Transverse colon (tissue), 4 donors: ENCODE results near the gene FIG4. TPM values are rescaled to one million over a fixed set of nuclear protein-coding genes. Genes with fewer than 3 reads are reported as not detected.
"Not testable (repeated sequence)": the region's sequence is repeated elsewhere in the genome, so short reads cannot be mapped to it uniquely, and the experiment has no call there.

ENCODE experiments used
- DNase-seq: peaks from one replicate; pipeline ENCODE4 v3.0.0-alpha.2; 2019
- H3K27ac ChIP-seq, 4 donors: fragments of 200-600 bp; sonication (generic); 2 replicates each; pipeline ENCODE4 v1.5.1; 2016 to 2018; ENCODE audit warnings: inconsistent platforms in 4 of 4
- H3K27me3 ChIP-seq: fragments of 200-600 bp; sonication (generic); 2 replicates; pipeline ENCODE4 v1.5.1; 2017; ENCODE audit warnings: inconsistent platforms
- H3K36me3 ChIP-seq, 4 donors: fragments of 200-600 bp; sonication (generic); 2 replicates each; pipeline ENCODE4 v1.5.1; 2017 to 2019; ENCODE audit warnings: inconsistent platforms in 4 of 4
- H3K4me1 ChIP-seq, 4 donors: fragments of 200-600 bp; sonication (generic); 2 replicates each; pipeline ENCODE4 v1.5.1; 2017 to 2020; ENCODE audit warnings: inconsistent platforms in 4 of 4
- H3K4me3 ChIP-seq, 4 donors: fragments of 200-600 bp; sonication (generic); 1 replicate in 1 of 4; 2 replicates in 3 of 4; pipeline versions ENCODE4 v1.5.1 to v1.6.1; 2017 to 2019; ENCODE audit warnings: inconsistent platforms in 4 of 4
- H3K9me3 ChIP-seq, 2 donors: fragments of 200-600 bp; sonication (generic); 2 replicates each; pipeline ENCODE4 v1.5.1; 2017 to 2019; ENCODE audit warnings: inconsistent platforms in 2 of 2
- CTCF ChIP-seq, 5 experiments: fragments of 200-600 bp in 3 of 5; fragments of 450-650 bp in 2 of 5; sonication (generic) in 3 of 5; IDR thresholded peaks; 1 replicate in 2 of 5; 2 replicates in 3 of 5; pipeline ENCODE4 v1.5.1; 2016 to 2017; ENCODE audit warnings: antibody characterized with exemption in 5 of 5, inconsistent platforms in 3 of 5, mild to moderate bottlenecking in 2 of 5, moderate library complexity in 1 of 5
- EP300 ChIP-seq: sonication (generic); formaldehyde crosslinking; IDR thresholded peaks from one replicate; pipeline ENCODE4 v1.6.1; 2017; ENCODE audit warnings: antibody characterized with exemption, low read depth
- POLR2A ChIP-seq: fragments of 450-650 bp; IDR thresholded peaks from one replicate; pipeline ENCODE4 v1.6.1; 2016; ENCODE audit warnings: antibody characterized with exemption, mild to moderate bottlenecking, moderate library complexity
- POLR2AphosphoS5 ChIP-seq, 3 donors: sonication (generic); formaldehyde crosslinking; IDR thresholded peaks; one replicate each; pipeline ENCODE4 v1.6.1; 2016; ENCODE audit warnings: antibody characterized with exemption in 3 of 3
- WGBS, 2 donors: methylation state at CpG; one replicate each; pipeline ENCODE4 v1.1.5; 2018; ENCODE audit warnings: low coverage in 1 of 2; 5-methylcytosine and 5-hydroxymethylcytosine counted together
- in situ Hi-C, 4 donors: fragments of 200-750 bp; cut with MboI; loops; one replicate each; pipeline versions ENCODE4 v1.15.0 to v1.15.1; 2017; ENCODE audit warnings: low sequenced_read_pairs in 3 of 4, low pct_ligation_motif_present in 1 of 4, low pct_unique_long_range_greater_than_20kb in 1 of 4
- intact Hi-C: fragments of 100-400 bp; cut with DNase I; formaldehyde crosslinking; loops from one replicate; pipeline ENCODE4 v1.15.1; 2023; ENCODE audit warnings: low total_unique reads
- total RNA-seq, 4 donors: library from RNA; depleted of rRNA; stranded (reverse); fragments of >200 nt; gene quantifications; one replicate each; pipeline ENCODE4 v1.1.0, GENCODE V29; 2016

FIG4 gene
- total RNA-seq, 4 donors from 2014 or later = 3.7 to 21.6 (median 15.2) TPM

DNA sequence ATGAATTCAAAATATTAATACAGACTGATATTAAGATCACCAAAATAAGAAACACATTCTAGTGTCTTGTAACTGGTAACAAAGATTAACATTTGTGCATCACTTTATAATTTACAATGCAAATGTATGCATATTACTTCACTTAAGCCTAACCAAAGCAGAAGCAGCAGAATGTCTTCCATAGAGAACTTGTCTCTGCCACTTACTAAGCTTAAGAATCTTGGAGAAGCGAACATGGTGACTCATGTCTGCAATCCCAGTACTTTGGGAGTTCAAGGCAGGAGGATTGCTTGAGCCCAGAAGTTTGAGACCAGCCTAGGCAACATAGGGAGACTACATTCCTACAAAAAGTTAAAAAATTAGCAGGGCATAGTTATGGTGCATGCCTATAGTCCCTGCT is 18.9 kb upstream of the FIG4 start:
- WGBS, 2 donors = 88% methylated on average over 1 of the region's 1 CpG; no CpG with 5 or more reads in 1 of the 2 donors
- H3K9me3 ChIP-seq = no peaks in the 10 kb centered on the region
- TF ChIP-seq POLR2AphosphoS5 (IDR thresholded peaks at IDR 0.05) (no peak), POLR2A (no peak), EP300 (no peak), CTCF (IDR thresholded peaks at IDR 0.05) (no peak)
- no peak overlapping the region for H3K4me3 ChIP-seq
- in situ Hi-C loops (no loop called here), intact Hi-C loops (no loop called here)
- H3K36me3 ChIP-seq = peaks cover 0 to 4% (median 0%) of the 10 kb centered on the region in 4 donors
- no peak overlapping the region for H3K27ac ChIP-seq
- H3K27me3 ChIP-seq = no peaks in the 10 kb centered on the region
- no peaks in the 10 kb centered on the region for H3K4me1 ChIP-seq
- DNase-seq = no peak

GRCh38 chr6:109672839-109673238 is 18.3 kb upstream of the FIG4 start:
- no peaks in the 10 kb centered on the region for H3K27me3 ChIP-seq
- H3K4me1 ChIP-seq = no peaks in the 10 kb centered on the region
- no peak for TF ChIP-seq POLR2AphosphoS5 (IDR thresholded peaks at IDR 0.05)
- no peak for TF ChIP-seq POLR2A
- TF ChIP-seq EP300 = no peak
- no peak for TF ChIP-seq CTCF (IDR thresholded peaks at IDR 0.05)
- intact Hi-C loops = no loop called here
- peaks cover 0 to 4% (median 0%) of the 10 kb centered on the region in 4 donors for H3K36me3 ChIP-seq
- DNase-seq = no peak
- H3K9me3 ChIP-seq = no peaks in the 10 kb centered on the region
- in situ Hi-C loops = no loop called here
- no peak overlapping the region for H3K4me3 ChIP-seq
- H3K27ac ChIP-seq = no peak overlapping the region

GRCh38 chr6:109676724-109677123 is 14.4 kb upstream of the FIG4 start:
- 100% methylated on average over 1 of the region's 1 CpG for WGBS, 2 donors
- no peaks in the 10 kb centered on the region for H3K9me3 ChIP-seq
- H3K27ac ChIP-seq = no peak overlapping the region
- H3K27me3 ChIP-seq = no peaks in the 10 kb centered on the region
- H3K4me1 ChIP-seq = no peaks in the 10 kb centered on the region
- TF ChIP-seq POLR2AphosphoS5 (IDR thresholded peaks at IDR 0.05) (no peak), EP300 (no peak), POLR2A (no peak), CTCF (IDR thresholded peaks at IDR 0.05) (no peak)
- no peak for DNase-seq
- H3K36me3 ChIP-seq = no peaks in the 10 kb centered on the region
- intact Hi-C loops = no loop called here
- in situ Hi-C loops = loop anchor here in 3 of 4 donors (25.0 kb wide), 3 partner anchors 164 to 489 kb away; partner anchors contain the start of genes PPIL6 (in 1 of the 3) and SMPD2 (in 1 of the 3)
- H3K4me3 ChIP-seq = no peak overlapping the region

GRCh38 chr6:109678240-109678639 is 12.9 kb upstream of the FIG4 start:
- no peak for DNase-seq
- Histone ChIP-seq H3K36me3 (no peaks in the 10 kb centered on the region), H3K9me3 (no peaks in the 10 kb centered on the region), H3K4me3 (no peak overlapping the region), H3K27me3 (no peaks in the 10 kb centered on the region), H3K27ac (no peak overlapping the region), H3K4me1 (no peaks in the 10 kb centered on the region)
- intact Hi-C loops = no loop called here
- in situ Hi-C loops = loop anchor here in 3 of 4 donors (25.0 kb wide), 3 partner anchors 166 to 491 kb away; partner anchors contain the start of genes PPIL6 (in 1 of the 3) and SMPD2 (in 1 of the 3)
- 76 to 83% methylated on average over 4 of the region's 4 CpGs for WGBS, 2 donors
- TF ChIP-seq CTCF (IDR thresholded peaks at IDR 0.05) = no peak
- TF ChIP-seq EP300 = no peak
- TF ChIP-seq POLR2AphosphoS5 (IDR thresholded peaks at IDR 0.05) = no peak
- no peak for TF ChIP-seq POLR2A

- H3K4me1 ChIP-seq, H3K4me3 ChIP-seq, H3K27ac ChIP-seq, H3K27me3 ChIP-seq, H3K36me3 ChIP-seq, intact Hi-C loops, DNase-seq, H3K9me3 ChIP-seq: not testable (repeated sequence)
- 85 to 86% methylated on average over 4 to 15 of the region's 15 CpGs for WGBS, 2 donors
- in situ Hi-C loops = loop anchor here in 3 of 4 donors (25.0 kb wide), 3 partner anchors 167 to 492 kb away; partner anchors contain the start of genes PPIL6 (in 1 of the 3) and SMPD2 (in 1 of the 3)
Observed at GRCh38 chr6:109678661-109679505, 12.2 kb upstream of the FIG4 start.
